GM10266 (cell line): Measurements from ENCODE around the gene ETNK1.

Source experiments
- DNase-seq: peaks from one replicate; pipeline ENCODE4 v3.0.0; 2012; ENCODE audit errors: extremely low spot score
- CTCF ChIP-seq: IDR thresholded peaks from 2 replicates; pipeline ENCODE4 v1.5.1; 2012; ENCODE audit warnings: mild to moderate bottlenecking, low read depth; ENCODE audit not compliant: control insufficient read depth, insufficient read depth; ENCODE audit errors: missing control alignments

ETNK1 gene

DNA sequence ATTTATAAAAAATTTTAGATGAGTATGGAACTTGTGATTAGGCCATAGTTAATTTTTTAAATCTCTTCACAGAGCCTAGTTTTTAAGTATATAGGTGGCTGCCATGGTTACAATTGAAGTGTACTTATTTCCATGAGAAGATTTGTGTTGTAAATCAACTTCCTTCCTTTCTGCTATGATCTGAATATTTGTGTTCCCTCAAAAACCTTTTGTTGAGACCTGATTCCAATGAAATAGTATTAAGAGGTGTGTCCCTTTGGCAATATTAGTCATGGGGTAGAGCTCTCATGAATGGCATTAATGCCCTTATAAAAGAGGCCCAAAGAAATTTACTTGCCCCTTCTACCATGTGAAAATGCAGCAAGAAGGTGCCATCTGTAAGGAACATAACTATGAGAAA is 28.8 kb downstream of the ETNK1 start:
- TF ChIP-seq CTCF: no peak
- no peak for DNase-seq

DNA sequence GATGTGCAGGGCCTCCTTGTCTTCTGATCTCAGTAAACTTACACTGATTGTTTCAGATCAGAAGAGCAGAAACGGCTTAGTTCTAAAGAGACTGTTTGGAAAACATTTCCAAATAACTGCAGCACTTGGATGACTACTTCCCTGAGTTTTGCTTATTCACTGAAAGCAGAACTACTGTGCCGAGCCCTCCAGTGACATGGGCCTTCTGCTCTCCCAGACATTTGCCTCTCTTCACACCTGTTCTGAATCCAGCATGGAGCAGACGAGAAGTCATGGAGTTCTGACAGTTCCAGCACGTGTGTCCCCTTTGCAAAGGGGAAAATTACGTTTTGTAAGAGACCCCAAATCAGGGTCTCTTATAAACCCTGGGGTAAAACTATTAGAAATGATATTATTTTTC is 31.4 kb downstream of the ETNK1 start:
- no peak for TF ChIP-seq CTCF
- DNase-seq: no peak

DNA sequence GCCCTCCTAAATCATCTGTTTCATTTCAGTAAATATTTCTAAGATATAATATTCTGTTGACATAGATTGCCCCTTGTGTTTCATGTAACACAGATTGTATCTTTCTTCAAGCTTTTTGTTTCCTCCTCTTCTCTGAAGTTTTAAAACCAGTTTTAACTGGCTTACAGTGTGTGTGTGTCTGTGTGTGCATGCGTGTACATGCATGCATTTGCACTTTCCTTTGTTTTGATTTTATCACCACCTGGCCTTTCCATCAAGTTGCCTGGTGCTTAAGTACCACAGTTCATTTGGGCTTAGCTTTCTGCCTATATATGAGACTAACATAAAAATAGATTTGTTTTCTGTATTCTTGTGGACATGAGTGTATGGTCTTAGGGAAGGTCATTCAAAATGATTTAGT is 31.9 kb downstream of the ETNK1 start:
- no peak for DNase-seq
- no peak for TF ChIP-seq CTCF

DNA sequence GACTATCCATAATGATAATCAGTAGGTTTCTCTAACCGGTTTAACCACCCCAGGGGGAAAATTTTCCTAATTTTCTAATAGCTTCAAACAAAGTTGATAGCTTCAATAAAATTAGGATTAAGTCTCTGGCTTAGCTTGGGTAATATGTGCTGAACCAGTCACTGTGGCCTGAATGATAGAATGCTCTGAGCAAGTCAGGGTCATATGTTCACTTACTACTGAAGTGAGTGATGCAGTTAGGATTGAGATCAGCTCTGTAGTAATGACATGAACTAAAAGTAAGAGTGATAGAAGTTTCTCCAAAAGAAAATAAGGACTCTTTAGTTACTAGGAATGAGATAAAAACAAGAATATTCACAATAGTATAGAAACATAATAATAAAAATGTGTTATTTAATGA is 32.6 kb downstream of the ETNK1 start:
- DNase-seq: no peak
- TF ChIP-seq CTCF: no peak

GRCh38 chr12:22658214-22658613 is 33.2 kb downstream of the ETNK1 start:
- DNase-seq: no peak
- no peak for TF ChIP-seq CTCF

- no peak for DNase-seq
- no peak for TF ChIP-seq CTCF
Observed at GRCh38 chr12:22662356-22662755, 37.4 kb downstream of the ETNK1 start.

GRCh38 chr12:22665476-22665875 is 40.5 kb downstream of the ETNK1 start:
- TF ChIP-seq CTCF: no peak
- DNase-seq: no peak
